Activated CD8-positive, alpha-beta T cell treated with anti-CD3 and anti-CD28 coated beads, Interleukin-2, amount 10 ng/mL, durations not matched to agents 7 days and 5 days (primary cell): ENCODE measurements around the gene PACS1. TPM values are rescaled to one million over a fixed set of nuclear protein-coding genes. Genes with fewer than 3 reads are reported as not detected.

Experiments used
- ATAC-seq: fragments of 150-1000 bp; cut with Tn5 transposase; one replicate; pipeline ENCODE4 v1.10.0; 2021; ENCODE audit warnings: moderate library complexity
- CTCF ChIA-PET: fragments of 350-600 bp; sonication (Branson Sonifier 250); formaldehyde crosslinking; loops from one replicate; lab custom pipeline; 2021; ENCODE audit warnings: antibody characterized with exemption; lab: Charles Lee
- POLR2A ChIA-PET: fragments of 350-600 bp; sonication (Branson Sonifier 250); formaldehyde crosslinking; loops from one replicate; lab custom pipeline; 2021; ENCODE audit warnings: antibody characterized with exemption; lab: Charles Lee
- DNase-seq: peaks from one replicate; pipeline ENCODE4 v3.0.0-alpha.2; 2020
- H3K27ac Mint-ChIP-seq: one replicate; pipeline ENCODE4 v1.8.0; 2021; ENCODE audit warnings: mild to moderate bottlenecking, mixed read lengths
- H3K27me3 Mint-ChIP-seq: one replicate; pipeline ENCODE4 v1.8.0; 2021; ENCODE audit warnings: low read depth, mixed read lengths
- H3K36me3 Mint-ChIP-seq: one replicate; pipeline ENCODE4 v1.8.0; 2021; ENCODE audit warnings: low read depth, mixed read lengths
- H3K4me1 Mint-ChIP-seq: one replicate; pipeline ENCODE4 v1.8.0; 2021; ENCODE audit warnings: low read depth, mixed read lengths
- H3K4me3 Mint-ChIP-seq: one replicate; pipeline ENCODE4 v1.8.0; 2021; ENCODE audit warnings: mild to moderate bottlenecking, mixed read lengths
- H3K9me3 Mint-ChIP-seq: one replicate; pipeline ENCODE4 v1.8.0; 2022; ENCODE audit warnings: mixed read lengths; ENCODE audit not compliant: insufficient read depth
- total RNA-seq, 2 experiments: library from RNA; stranded (reverse); gene quantifications; one replicate each; pipeline ENCODE4 v1.2.3, GENCODE V29; 2021

Gene PACS1
- total RNA-seq, 2 experiments from 2014 or later: 84.6 to 91.6 TPM

DNA sequence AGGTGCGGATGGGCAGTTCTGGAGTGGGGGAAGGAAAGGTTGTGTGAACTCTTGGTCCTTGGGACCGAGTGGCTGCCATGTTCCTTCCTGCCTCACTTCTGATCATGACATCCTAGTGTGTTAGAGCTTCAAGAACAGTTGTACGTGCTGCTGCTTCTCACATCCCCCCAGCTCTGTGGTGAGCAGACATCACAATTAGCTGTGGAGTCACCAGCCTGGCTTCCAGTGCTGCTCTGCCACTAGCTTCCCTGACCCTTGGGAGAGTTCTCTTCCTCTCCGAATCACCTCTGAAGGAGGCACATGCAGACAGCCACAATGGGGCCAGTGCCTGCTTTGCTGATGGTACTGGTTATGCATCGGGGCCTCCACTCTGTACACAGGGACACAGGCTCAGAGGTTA lies 192.1 kb downstream of the PACS1 start:
- Mint-ChIP-seq H3K27ac (no peak overlapping the region), H3K4me1 (peaks cover 24% of the 10 kb centered on the region), H3K4me3 (no peak overlapping the region), H3K27me3 (no peaks in the 10 kb centered on the region), H3K9me3 (no peaks in the 10 kb centered on the region), H3K36me3 (peaks cover 51% of the 10 kb centered on the region)
- DNase-seq (no peak), ATAC-seq (no peak)
- ChIA-PET POLR2A (no interaction called here), CTCF (interaction anchor here (1.2 to 3.8 kb wide), 2 partner anchors 20 to 26 kb away, joined by 4 to 15 read pairs; partner anchors contain the start of gene YIF1A)

GRCh38 chr11:66262696-66263095 lies 192.6 kb downstream of the PACS1 start:
- no peak for DNase-seq
- POLR2A ChIA-PET: no interaction called here

GRCh38 chr11:66263231-66263630 lies 193.2 kb downstream of the PACS1 start:
- Mint-ChIP-seq H3K27ac (peak overlapping the region; percentile 52), H3K4me1 (peaks cover 32% of the 10 kb centered on the region), H3K36me3 (peaks cover 52% of the 10 kb centered on the region), H3K27me3 (no peaks in the 10 kb centered on the region), H3K4me3 (no peak overlapping the region), H3K9me3 (no peaks in the 10 kb centered on the region)
- CTCF ChIA-PET: interaction anchor here (3.8 kb wide), 1 partner anchor 19 kb away, joined by 15 read pairs; no protein-coding TSS in a partner anchor
- no peak for ATAC-seq
- no peak for DNase-seq
- POLR2A ChIA-PET: no interaction called here

More at GRCh38 chr11:66262696-66263095, 192.6 kb downstream of the PACS1 start:
- Mint-ChIP-seq H3K9me3 (no peaks in the 10 kb centered on the region), H3K36me3 (peaks cover 52% of the 10 kb centered on the region), H3K27ac (peak overlapping the region; percentile 52), H3K27me3 (no peaks in the 10 kb centered on the region), H3K4me3 (no peak overlapping the region), H3K4me1 (peaks cover 27% of the 10 kb centered on the region)
- CTCF ChIA-PET: interaction anchor here (3.8 kb wide), 1 partner anchor 19 kb away, joined by 15 read pairs; no protein-coding TSS in a partner anchor
- ATAC-seq: no peak

DNA sequence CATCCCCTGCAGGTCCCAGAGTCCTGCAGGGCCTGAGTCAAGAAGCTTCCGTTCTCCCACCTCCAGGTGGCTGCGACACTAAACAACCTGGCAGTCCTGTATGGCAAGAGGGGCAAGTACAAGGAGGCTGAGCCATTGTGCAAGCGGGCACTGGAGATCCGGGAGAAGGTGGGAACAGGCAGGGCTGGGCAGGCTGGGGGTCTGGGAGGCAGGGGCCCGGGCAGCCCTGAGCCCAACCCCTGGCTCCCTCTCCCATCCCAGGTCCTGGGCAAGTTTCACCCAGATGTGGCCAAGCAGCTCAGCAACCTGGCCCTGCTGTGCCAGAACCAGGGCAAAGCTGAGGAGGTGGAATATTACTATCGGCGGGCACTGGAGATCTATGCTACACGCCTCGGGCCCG lies 193.7 kb downstream of the PACS1 start:
- Mint-ChIP-seq H3K4me1 (peaks cover 28% of the 10 kb centered on the region), H3K36me3 (peaks cover 50% of the 10 kb centered on the region), H3K4me3 (no peak overlapping the region), H3K27me3 (no peaks in the 10 kb centered on the region), H3K9me3 (no peaks in the 10 kb centered on the region), H3K27ac (no peak overlapping the region)
- ChIA-PET CTCF (interaction anchor here (3.8 kb wide), 1 partner anchor 18 kb away, joined by 15 read pairs; no protein-coding TSS in a partner anchor), POLR2A (no interaction called here)
- DNase-seq (no peak), ATAC-seq (no peak)

- no peaks in the 10 kb centered on the region for H3K27me3 Mint-ChIP-seq
- no peak overlapping the region for H3K27ac Mint-ChIP-seq
- H3K4me1 Mint-ChIP-seq: peaks cover 22% of the 10 kb centered on the region
- ChIA-PET POLR2A (no interaction called here), CTCF (interaction anchor here (1.5 to 2.5 kb wide), 2 partner anchors 25 to 42 kb away, joined by 4 to 10 read pairs; partner anchors contain the start of gene YIF1A)
- no peak for ATAC-seq
- H3K4me3 Mint-ChIP-seq: no peak overlapping the region
- H3K36me3 Mint-ChIP-seq: peaks cover 47% of the 10 kb centered on the region
- H3K9me3 Mint-ChIP-seq: no peaks in the 10 kb centered on the region
- no peak for DNase-seq
These were observed 194.3 kb downstream of the PACS1 start for GRCh38 chr11:66264383-66264782.

- H3K36me3 Mint-ChIP-seq: peaks cover 46% of the 10 kb centered on the region
- POLR2A ChIA-PET: no interaction called here
- DNase-seq: peak; percentile 58
- no peaks in the 10 kb centered on the region for H3K9me3 Mint-ChIP-seq
- CTCF ChIA-PET: interaction anchor here (0.8 to 2.5 kb wide), 4 partner anchors 18 to 196 kb away, joined by 3 to 10 read pairs (median 4); partner anchors contain the start of gene YIF1A
- H3K27ac Mint-ChIP-seq: no peak overlapping the region
- H3K4me3 Mint-ChIP-seq: no peak overlapping the region
- ATAC-seq: no peak
- H3K4me1 Mint-ChIP-seq: peaks cover 23% of the 10 kb centered on the region
- H3K27me3 Mint-ChIP-seq: no peaks in the 10 kb centered on the region
These were observed 194.8 kb downstream of the PACS1 start for GRCh38 chr11:66264914-66265313.

GRCh38 chr11:66265531-66266377 lies 195.7 kb downstream of the PACS1 start:
- peaks cover 29% of the 10 kb centered on the region for H3K4me1 Mint-ChIP-seq
- ChIA-PET POLR2A (interaction anchor here (0.6 to 0.7 kb wide), 2 partner anchors 12 to 40 kb away, joined by 3 to 4 read pairs; no protein-coding TSS in a partner anchor), CTCF (interaction anchor here (0.8 to 2.5 kb wide), 4 partner anchors 17 to 197 kb away, joined by 3 to 10 read pairs (median 4); partner anchors contain the start of gene YIF1A)
- no peaks in the 10 kb centered on the region for H3K27me3 Mint-ChIP-seq
- H3K4me3 Mint-ChIP-seq: no peak overlapping the region
- no peak for ATAC-seq
- DNase-seq: no peak
- peaks cover 48% of the 10 kb centered on the region for H3K36me3 Mint-ChIP-seq
- H3K9me3 Mint-ChIP-seq: no peaks in the 10 kb centered on the region
- H3K27ac Mint-ChIP-seq: no peak overlapping the region

DNA sequence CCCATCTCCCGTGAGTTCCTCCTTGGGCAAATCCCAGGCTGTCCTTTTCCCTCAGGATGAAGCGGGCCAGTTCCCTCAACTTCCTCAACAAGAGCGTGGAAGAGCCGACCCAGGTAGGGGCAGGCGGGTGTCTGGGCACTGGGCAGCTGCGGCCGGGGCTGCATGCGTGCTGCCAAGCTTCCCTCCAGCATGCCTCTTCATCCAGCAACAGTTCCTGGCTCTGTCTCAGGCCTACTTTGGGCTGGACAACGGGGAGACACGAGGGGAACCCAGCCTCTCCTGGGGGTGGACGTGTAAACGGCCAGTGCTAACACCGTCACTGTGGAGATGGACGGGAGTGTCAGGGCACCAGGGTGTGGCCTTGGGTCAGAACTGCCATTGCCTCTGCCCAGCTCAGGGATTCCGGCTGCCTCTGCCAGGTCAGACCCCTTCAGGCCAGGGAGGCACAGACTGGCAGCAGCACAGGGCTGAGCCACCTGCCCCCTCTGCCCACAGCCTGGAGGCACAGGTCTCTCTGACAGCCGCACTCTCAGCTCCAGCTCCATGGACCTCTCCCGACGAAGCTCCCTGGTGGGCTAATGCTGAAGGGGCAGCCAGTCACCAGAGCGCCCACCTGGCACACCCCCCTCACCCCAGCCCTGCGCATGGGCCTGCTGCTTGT lies 196.4 kb downstream of the PACS1 start:
- H3K4me3 Mint-ChIP-seq: peak overlapping the region; percentile 84
- H3K4me1 Mint-ChIP-seq: peaks cover 31% of the 10 kb centered on the region
- H3K9me3 Mint-ChIP-seq: no peaks in the 10 kb centered on the region
- H3K27me3 Mint-ChIP-seq: no peaks in the 10 kb centered on the region
- peaks cover 44% of the 10 kb centered on the region for H3K36me3 Mint-ChIP-seq
- DNase-seq (no peak), ATAC-seq (no peak)
- POLR2A ChIA-PET: interaction anchor here (0.6 to 0.7 kb wide), 2 partner anchors 12 to 41 kb away, joined by 3 to 4 read pairs; no protein-coding TSS in a partner anchor
- CTCF ChIA-PET: interaction anchor here (1.2 to 2.5 kb wide), 2 partner anchors 21 to 44 kb away, joined by 4 to 10 read pairs; no protein-coding TSS in a partner anchor
- peak overlapping the region; percentile 98 for H3K27ac Mint-ChIP-seq

- no peak for DNase-seq
- Mint-ChIP-seq H3K4me1 (peaks cover 36% of the 10 kb centered on the region), H3K36me3 (peaks cover 47% of the 10 kb centered on the region), H3K27ac (peak overlapping the region; percentile 98), H3K27me3 (no peaks in the 10 kb centered on the region), H3K4me3 (peak overlapping the region; percentile 84), H3K9me3 (no peaks in the 10 kb centered on the region)
- ChIA-PET POLR2A (interaction anchor here (1.0 to 1.6 kb wide), 6 partner anchors 12 to 187 kb away, joined by 3 to 15 read pairs (median 4); no protein-coding TSS in a partner anchor), CTCF (interaction anchor here (1.2 to 6.6 kb wide), 5 partner anchors 14 to 407 kb away, joined by 3 to 64 read pairs (median 9); partner anchors contain the start of gene MUS81)
- ATAC-seq: no peak
These were observed 196.9 kb downstream of the PACS1 start for GRCh38 chr11:66267039-66267378.

DNA sequence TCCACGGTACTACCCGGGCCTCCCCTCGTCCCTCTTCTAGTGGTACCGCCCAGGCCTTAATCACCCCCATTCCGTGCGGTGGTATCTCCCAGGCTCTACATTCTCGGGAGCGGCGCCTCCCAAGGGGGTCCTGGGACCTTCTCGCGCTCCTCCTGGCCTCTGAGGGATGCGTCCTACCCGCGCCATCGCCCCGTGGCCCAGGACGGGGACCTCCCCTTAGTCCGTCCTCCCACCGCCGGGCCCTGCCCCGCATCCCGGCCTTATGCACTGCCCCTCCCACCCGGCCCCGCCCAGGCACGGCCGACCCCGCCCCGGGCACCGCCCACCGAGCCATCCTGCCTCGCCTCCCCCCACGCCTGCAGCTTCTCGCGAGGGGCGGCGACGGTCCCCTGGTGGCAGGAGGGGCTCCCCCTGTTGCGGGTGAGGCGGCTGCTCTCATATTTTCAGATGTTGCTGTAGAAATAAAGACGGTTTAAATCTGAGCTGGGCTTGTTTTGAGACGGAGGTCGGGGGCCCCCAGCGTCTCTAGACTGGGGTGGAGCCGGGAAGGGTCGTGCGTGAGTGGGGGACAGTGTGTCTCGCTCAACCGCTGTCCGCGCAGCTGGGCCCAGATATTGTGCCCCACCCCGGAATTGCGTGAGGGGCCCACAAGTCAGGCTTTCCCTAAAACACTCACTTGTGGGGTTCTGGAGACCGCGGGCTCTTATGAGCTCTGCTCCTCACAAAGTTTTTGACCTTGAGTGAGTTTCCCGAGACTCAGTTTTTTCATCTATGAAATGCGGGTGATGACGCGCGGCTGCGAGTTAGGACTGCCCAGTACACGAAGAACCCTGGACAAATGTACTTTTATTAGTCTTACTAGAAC lies 197.5 kb downstream of the PACS1 start:
- H3K36me3 Mint-ChIP-seq: peaks cover 50% of the 10 kb centered on the region
- peak; percentile 65 for ATAC-seq

More for the DNA sequence above, 197.5 kb downstream of the PACS1 start:
- H3K4me3 Mint-ChIP-seq: peak overlapping the region; percentile 84
- peak overlapping the region; percentile 98 for H3K27ac Mint-ChIP-seq
- peak; percentile 90 for DNase-seq
- ChIA-PET CTCF (interaction anchor here (0.6 to 6.6 kb wide), 9 partner anchors 14 to 1534 kb away, joined by 3 to 64 read pairs (median 3); partner anchors contain the start of gene MUS81), POLR2A (interaction anchor here (0.6 to 1.8 kb wide), 12 partner anchors 11 to 396 kb away, joined by 3 to 15 read pairs (median 4); partner anchors contain the start of genes RBM14 and YIF1A)
- no peaks in the 10 kb centered on the region for H3K27me3 Mint-ChIP-seq
- peaks cover 42% of the 10 kb centered on the region for H3K4me1 Mint-ChIP-seq
- H3K9me3 Mint-ChIP-seq: no peaks in the 10 kb centered on the region
